ENCODE measurements around the gene USH2A.
"Not testable (repeated sequence)": the region's sequence is repeated elsewhere in the genome, so short reads cannot be mapped to it uniquely, and the experiment has no call there.

Gene USH2A

DNA sequence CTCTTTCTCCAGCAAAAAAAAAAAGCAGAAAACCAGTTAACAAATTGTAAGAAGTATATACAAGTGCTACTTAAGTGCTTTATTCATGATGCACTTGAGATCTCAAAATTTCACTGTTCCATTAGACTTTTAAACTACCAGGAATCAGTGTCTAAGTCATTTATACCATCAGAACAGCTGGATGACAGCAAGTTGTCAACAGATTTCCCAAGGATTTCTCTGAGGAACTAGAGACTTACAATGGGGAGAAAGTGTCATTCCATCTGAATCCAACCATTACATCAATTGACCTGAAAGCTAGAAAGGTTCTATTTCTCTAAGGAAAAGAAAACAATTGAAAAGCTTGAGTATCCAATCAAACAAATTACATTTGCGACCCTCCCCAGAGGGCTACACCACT is 43.8 kb downstream of the USH2A start:
- no peak for DNase-seq (ENCODE audit: low read depth)
- TF ChIP-seq, protein P1, sequence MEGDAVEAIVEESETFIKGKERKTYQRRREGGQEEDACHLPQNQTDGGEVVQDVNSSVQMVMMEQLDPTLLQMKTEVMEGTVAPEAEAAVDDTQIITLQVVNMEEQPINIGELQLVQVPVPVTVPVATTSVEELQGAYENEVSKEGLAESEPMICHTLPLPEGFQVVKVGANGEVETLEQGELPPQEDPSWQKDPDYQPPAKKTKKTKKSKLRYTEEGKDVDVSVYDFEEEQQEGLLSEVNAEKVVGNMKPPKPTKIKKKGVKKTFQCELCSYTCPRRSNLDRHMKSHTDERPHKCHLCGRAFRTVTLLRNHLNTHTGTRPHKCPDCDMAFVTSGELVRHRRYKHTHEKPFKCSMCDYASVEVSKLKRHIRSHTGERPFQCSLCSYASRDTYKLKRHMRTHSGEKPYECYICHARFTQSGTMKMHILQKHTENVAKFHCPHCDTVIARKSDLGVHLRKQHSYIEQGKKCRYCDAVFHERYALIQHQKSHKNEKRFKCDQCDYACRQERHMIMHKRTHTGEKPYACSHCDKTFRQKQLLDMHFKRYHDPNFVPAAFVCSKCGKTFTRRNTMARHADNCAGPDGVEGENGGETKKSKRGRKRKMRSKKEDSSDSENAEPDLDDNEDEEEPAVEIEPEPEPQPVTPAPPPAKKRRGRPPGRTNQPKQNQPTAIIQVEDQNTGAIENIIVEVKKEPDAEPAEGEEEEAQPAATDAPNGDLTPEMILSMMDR (IDR thresholded peaks at IDR 0.05; ENCODE audit: control insufficient read depth, insufficient read depth, low read depth, low read length, missing control alignments) = no peak
- no peak overlapping the region for H3K4me3 ChIP-seq (ENCODE audit: control insufficient read depth, low read depth, low read length)

DNA sequence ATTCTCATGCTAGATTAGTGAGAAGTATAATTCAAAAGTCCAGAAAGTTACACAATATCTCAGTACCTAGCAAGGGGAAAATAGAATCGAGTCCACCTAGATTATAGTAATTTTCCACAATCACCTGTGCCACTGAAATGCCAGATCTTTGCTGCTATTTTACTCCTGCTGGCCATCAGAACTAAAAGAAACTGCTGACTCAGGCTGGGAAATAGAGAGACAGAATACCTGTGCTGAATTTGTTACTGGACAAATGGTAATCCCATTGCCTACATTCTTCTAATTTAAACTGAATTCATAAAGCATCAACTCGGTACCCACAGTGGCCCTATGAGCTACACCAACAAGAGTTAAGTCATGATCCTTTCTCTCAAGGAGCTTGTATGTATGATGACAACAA is 55.0 kb downstream of the USH2A start:
- TF ChIP-seq, protein P1 (IDR thresholded peaks at IDR 0.05; ENCODE audit: control insufficient read depth, insufficient read depth, low read depth, low read length, missing control alignments) = no peak
- no peak overlapping the region for H3K4me3 ChIP-seq (ENCODE audit: control insufficient read depth, low read depth, low read length)
- no peak for DNase-seq (ENCODE audit: low read depth)

DNA sequence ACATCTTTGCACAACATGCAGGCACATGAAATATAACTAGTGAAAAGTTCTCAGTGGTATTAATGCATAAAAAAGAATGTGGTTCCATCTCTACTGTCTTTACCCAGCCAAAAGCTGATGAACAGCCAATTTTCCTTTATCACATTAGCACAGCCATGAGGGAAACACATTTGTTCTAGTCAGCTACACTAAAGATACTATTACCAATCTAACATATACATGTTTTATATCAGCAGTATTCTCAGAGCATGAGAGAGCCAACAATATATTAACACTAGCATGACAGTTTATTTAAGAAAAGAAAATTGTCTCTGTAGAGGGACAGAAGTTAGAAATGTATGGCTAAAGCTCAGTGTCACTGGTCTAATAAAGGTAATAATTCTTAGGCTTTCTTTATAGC is 56.3 kb downstream of the USH2A start:
- no peak overlapping the region for H3K4me3 ChIP-seq (ENCODE audit: control insufficient read depth, low read depth, low read length)
- no peak for DNase-seq (ENCODE audit: low read depth)
- TF ChIP-seq, protein P1 (IDR thresholded peaks at IDR 0.05; ENCODE audit: control insufficient read depth, insufficient read depth, low read depth, low read length, missing control alignments) = no peak

DNA sequence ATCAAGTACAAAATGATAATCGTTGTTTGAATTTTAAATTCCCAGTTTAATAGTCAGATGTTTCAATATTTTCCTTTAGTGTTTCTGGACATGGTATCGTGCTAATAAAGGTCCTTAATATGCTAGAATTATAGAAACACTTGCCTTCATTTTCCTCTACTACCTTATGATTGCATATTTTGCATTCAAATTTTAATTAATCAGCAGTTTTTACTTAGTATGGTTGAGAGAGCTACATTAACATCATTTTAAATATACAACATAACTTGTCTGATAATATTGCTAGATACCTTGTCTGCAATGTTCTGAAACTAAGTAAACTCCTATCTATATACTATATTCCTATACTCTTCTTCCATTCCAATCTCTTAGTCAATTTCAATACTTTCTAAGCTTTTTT is 66.3 kb downstream of the USH2A start:
- DNase-seq (ENCODE audit: low read depth) = no peak
- no peak overlapping the region for H3K4me3 ChIP-seq (ENCODE audit: control insufficient read depth, low read depth, low read length)
- TF ChIP-seq, protein P1 (IDR thresholded peaks at IDR 0.05; ENCODE audit: control insufficient read depth, insufficient read depth, low read depth, low read length, missing control alignments) = no peak

DNA sequence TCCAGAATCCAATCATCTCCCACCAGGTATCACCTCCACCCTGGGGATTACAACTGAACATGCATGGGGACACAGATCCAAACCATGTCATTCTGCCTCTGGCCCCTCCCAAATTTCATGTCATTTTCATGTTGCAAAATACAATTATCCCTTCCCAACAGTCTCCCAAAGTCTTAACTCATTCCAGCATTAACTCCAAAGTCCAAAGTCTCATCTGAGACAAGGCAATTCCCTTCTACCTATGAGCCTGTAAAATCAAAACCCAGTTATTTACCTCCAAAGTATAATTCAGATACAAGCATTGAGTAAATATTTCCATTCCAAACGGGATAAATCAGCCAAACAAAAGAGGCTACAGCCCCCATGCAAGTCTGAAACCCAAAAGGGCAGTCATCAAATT is 73.1 kb downstream of the USH2A start:
- no peak for DNase-seq (ENCODE audit: low read depth)
- TF ChIP-seq, protein P1 (IDR thresholded peaks at IDR 0.05; ENCODE audit: control insufficient read depth, insufficient read depth, low read depth, low read length, missing control alignments) = no peak
- H3K4me3 ChIP-seq (ENCODE audit: control insufficient read depth, low read depth, low read length) = no peak overlapping the region

DNA sequence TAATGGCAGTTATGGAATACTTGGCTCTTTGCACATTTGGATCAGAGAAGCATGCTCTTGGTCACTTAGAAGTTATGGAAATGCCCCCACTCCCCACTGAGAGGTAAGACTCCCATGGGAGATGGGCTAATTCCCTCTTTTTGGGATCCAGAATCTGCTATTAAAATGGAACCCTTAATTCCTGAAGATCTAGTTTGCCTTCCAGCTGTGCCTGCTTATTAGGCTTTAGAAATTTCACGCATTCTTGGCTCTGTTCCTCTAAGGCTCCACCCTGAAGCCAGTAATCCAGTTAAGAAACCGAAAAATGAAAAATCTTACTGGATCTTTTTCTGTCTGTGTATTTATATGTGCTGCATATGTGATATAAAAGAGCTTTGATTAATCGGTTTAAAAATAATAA is 76.7 kb downstream of the USH2A start:
- TF ChIP-seq, protein P1 (IDR thresholded peaks at IDR 0.05; ENCODE audit: control insufficient read depth, insufficient read depth, low read depth, low read length, missing control alignments) = no peak
- no peak for DNase-seq (ENCODE audit: low read depth)
- H3K4me3 ChIP-seq (ENCODE audit: control insufficient read depth, low read depth, low read length) = no peak overlapping the region

DNA sequence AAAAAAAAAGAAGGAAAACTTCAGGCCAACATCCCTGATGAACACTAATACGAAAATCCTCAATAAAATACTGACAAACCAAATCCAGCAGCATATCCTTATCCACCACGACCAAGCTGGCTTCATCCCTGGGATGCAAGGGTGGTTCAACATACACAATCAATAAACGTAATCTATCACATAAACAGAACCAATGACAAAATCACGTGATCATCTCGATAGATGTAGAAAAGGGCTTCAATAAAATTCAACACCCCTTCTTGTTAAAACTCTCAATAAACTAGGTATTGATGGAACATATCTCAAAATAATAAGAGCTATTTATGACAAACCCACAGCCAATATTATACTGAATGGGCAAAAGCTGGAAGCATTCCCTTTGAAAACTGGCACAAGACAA is 82.7 kb downstream of the USH2A start:
- DNase-seq (ENCODE audit: low read depth); H3K4me3 ChIP-seq (ENCODE audit: control insufficient read depth, low read depth, low read length): not testable (repeated sequence)

Measured in AG09309 (cell line).